ENCODE measurements around the gene DUSP8.

DNA sequence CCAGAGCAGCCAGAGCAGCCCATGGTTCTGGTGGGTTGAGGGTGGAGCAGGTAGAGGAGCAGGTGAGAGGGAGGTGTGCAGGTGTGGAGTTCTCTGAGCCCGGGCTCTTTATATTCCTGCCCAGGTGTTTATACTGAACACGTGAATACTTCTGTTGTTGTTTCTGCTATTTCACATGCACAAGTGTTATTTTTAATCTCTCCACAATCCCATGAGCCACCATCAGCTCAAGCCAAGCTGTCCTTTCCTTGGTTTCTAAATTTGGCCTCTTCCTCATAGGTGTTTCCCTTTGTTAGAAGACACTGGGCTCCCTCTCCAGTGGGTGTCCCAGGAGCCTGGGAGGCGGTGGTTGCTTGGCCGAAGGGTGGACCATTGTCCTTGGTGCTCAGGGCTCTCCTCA, 36.3 kb upstream of the DUSP8 start, which contains the start of gene KRTAP5-3:
- TF ChIP-seq JUN (IDR thresholded peaks at IDR 0.05; ENCODE audit: borderline replicate concordance, low read depth, low read length) (no peak), JUN (CRISPR knock-in tag; IDR thresholded peaks at IDR 0.05; ENCODE audit: borderline replicate concordance) (no peak), RBBP5 (IDR thresholded peaks at IDR 0.05; ENCODE audit: borderline replicate concordance, insufficient read depth, low read length, poor library complexity, severe bottlenecking) (no peak), REST (IDR thresholded peaks at IDR 0.05; ENCODE audit: borderline replicate concordance) (no peak), REST (CRISPR knock-in tag; IDR thresholded peaks at IDR 0.05; ENCODE audit: low read depth) (no peak), EZH2 (IDR thresholded peaks at IDR 0.05; ENCODE audit: borderline replicate concordance, low read depth, low read length) (no peak), CUX1 (CRISPR knock-in tag; IDR thresholded peaks at IDR 0.05) (no peak)
- TF ChIP-seq, protein P1, sequence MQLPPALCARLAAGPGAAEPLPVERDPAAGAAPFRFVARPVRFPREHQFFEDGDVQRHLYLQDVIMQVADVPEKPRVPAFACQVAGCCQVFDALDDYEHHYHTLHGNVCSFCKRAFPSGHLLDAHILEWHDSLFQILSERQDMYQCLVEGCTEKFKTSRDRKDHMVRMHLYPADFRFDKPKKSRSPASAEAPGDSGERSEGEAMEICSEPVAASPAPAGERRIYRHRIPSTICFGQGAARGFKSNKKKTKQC (CRISPR knock-in tag; IDR thresholded peaks at IDR 0.05): no peak
